Keratinocyte (primary cell): ENCODE results near the gene CFAP410. TPM values are rescaled to one million over a fixed set of nuclear protein-coding genes. Genes with fewer than 3 reads are reported as not detected.

Source experiments
- DNase-seq: peaks from one replicate; pipeline ENCODE4 v3.0.0-alpha.2; 2011; ENCODE audit warnings: low read depth, missing footprints, low spot score
- FAIRE-seq: peaks from 2 replicates; lab custom pipeline; 2011; peaks lifted over from hg19 to GRCh38; lab: Jason Lieb, UNC
- H2AFZ ChIP-seq: 2 replicates; pipeline ENCODE4 v1.6.0; 2012; ENCODE audit warnings: low read length, control low read depth, inconsistent platforms; ENCODE audit not compliant: control insufficient read depth
- H3K27ac ChIP-seq: 2 replicates; pipeline ENCODE4 v1.5.1; 2011; ENCODE audit warnings: low read length; ENCODE audit not compliant: control insufficient read depth, insufficient read depth
- H3K27me3 ChIP-seq: 3 replicates; pipeline ENCODE4 v1.6.0; 2011; ENCODE audit warnings: low read length; ENCODE audit not compliant: control insufficient read depth, insufficient read depth; ENCODE audit errors: extremely low read depth
- H3K36me3 ChIP-seq, 2 experiments: 2 replicates in 1 of 2; 3 replicates in 1 of 2; pipeline ENCODE4 v1.5.1; 2011; ENCODE audit warnings: low read length in 2 of 2, mild to moderate bottlenecking in 1 of 2; ENCODE audit not compliant: control insufficient read depth in 2 of 2, insufficient read depth in 2 of 2; ENCODE audit errors: extremely low read depth in 1 of 2
- H3K4me1 ChIP-seq: 3 replicates; pipeline ENCODE4 v1.5.1; 2011; ENCODE audit warnings: low read length; ENCODE audit not compliant: control insufficient read depth, insufficient read depth; ENCODE audit errors: extremely low read depth
- H3K4me2 ChIP-seq: 3 replicates; pipeline ENCODE4 v1.6.0; 2011; ENCODE audit warnings: low read depth, low read length; ENCODE audit not compliant: control insufficient read depth, insufficient read depth; ENCODE audit errors: extremely low read depth
- H3K4me3 ChIP-seq, 3 experiments: fragments of 200-600 bp in 1 of 3; sonication (generic) in 1 of 3; 2 replicates in 2 of 3; 3 replicates in 1 of 3; pipeline ENCODE4 v1.5.1; 2011 to 2016; ENCODE audit warnings: low read length in 3 of 3, mild to moderate bottlenecking in 3 of 3, control low read depth in 2 of 3, inconsistent platforms in 1 of 3, low read depth in 1 of 3, mixed read lengths in 1 of 3, mixed run types in 1 of 3, moderate library complexity in 1 of 3; ENCODE audit not compliant: control insufficient read depth in 2 of 3, insufficient read depth in 2 of 3; ENCODE audit errors: extremely low read depth in 1 of 3
- H3K79me2 ChIP-seq: 2 replicates; pipeline ENCODE4 v1.6.0; 2012; ENCODE audit warnings: low read length; ENCODE audit not compliant: control insufficient read depth, insufficient read depth
- H3K9ac ChIP-seq: 3 replicates; pipeline ENCODE4 v1.6.0; 2011; ENCODE audit warnings: low read length; ENCODE audit not compliant: control insufficient read depth, insufficient read depth; ENCODE audit errors: extremely low read depth
- H3K9me1 ChIP-seq: 3 replicates; pipeline ENCODE4 v1.6.0; 2011; ENCODE audit warnings: low read length; ENCODE audit not compliant: control insufficient read depth, insufficient read depth; ENCODE audit errors: extremely low read depth
- H3K9me3 ChIP-seq: 2 replicates; pipeline ENCODE4 v1.5.1; 2012; ENCODE audit warnings: low read depth, low read length; ENCODE audit not compliant: control insufficient read depth
- H4K20me1 ChIP-seq: 3 replicates; pipeline ENCODE4 v1.6.0; 2011; ENCODE audit warnings: low read length; ENCODE audit not compliant: control insufficient read depth, insufficient read depth; ENCODE audit errors: extremely low read depth
- EZH2 ChIP-seq: IDR thresholded peaks from one replicate; pipeline ENCODE4 v1.6.1; 2012; ENCODE audit warnings: inconsistent platforms, mild to moderate bottlenecking, low read length, moderate library complexity
- dilution Hi-C: fragments of 300-500 bp; cut with MboI; formaldehyde crosslinking; loops from one replicate; pipeline ENCODE4 v1.7.0; 2020; ENCODE audit warnings: low sequenced_read_pairs; ENCODE audit not compliant: extremely low pct_ligation_motif_present
- polyA plus RNA-seq, 5 experiments: library from polyadenylated mRNA; depleted of rRNA in 3 of 5; stranded (reverse) in 3 of 5; stranded (forward) in 1 of 5; unstranded in 1 of 5; fragments of >200 nt; gene quantifications; 1 replicate in 1 of 5; 2 replicates in 3 of 5; 3 replicates in 1 of 5; pipeline versions ENCODE4 v1.2.1 to v1.2.3, GENCODE V29; 2011 to 2012; ENCODE audit warnings: missing spikeins in 2 of 5, low read depth in 1 of 5, low replicate concordance in 1 of 5
- TF ChIP-seq, protein P1 (sequence below), 3 experiments: IDR thresholded peaks in 1 of 3; conservative IDR thresholded peaks in 1 of 3; optimal IDR thresholded peaks in 1 of 3; 2 replicates in 2 of 3; 3 replicates in 1 of 3; pipeline versions ENCODE3 to v1.5.1; 2011; ENCODE audit warnings: low read length in 3 of 3, mild to moderate bottlenecking in 3 of 3, moderate library complexity in 2 of 3, control low read depth in 1 of 3, inconsistent platforms in 1 of 3; ENCODE audit not compliant: insufficient read depth in 2 of 3; ENCODE audit errors: extremely low read depth in 1 of 3

The CFAP410 gene
- polyA plus RNA-seq, 1 donor (not counting 4 experiments of a cell fraction or from before 2014, with no cell fraction given), result 2.2 TPM

DNA sequence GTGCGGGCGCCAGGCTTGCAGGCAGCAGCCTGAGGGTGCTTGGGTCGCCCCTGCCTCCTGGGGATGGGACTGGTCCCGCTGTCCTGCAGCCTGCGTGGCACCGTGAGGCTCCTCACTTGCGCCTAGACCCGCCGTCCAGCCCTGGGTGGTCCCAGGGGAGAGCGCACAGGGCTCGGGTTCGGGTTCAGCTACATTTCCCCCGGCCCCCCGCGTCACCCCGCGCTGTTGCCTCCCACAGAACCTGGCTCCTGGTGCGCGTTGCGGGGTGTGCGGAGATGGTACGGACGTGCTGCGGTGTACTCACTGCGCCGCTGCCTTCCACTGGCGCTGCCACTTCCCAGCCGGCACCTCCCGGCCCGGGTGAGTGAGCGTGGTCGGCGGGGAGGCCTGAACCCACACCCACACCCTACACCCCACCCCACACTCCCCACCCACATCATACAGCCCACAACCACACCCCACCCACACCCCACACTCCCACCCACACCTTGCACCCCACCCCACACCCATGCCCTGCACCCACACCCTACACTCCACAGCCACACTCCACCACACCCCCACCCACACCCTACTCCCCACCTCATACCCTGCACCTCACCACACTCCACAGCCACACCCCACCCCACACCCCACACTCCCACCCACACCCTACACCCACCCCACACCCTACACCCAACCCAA lies 45.5 kb downstream of the CFAP410 start:
- Histone ChIP-seq H3K9me1 (no peaks in the 10 kb centered on the region), H3K9ac (no peak overlapping the region), H3K27me3 (peaks cover 19% of the 10 kb centered on the region), H3K9me3 (no peaks in the 10 kb centered on the region), H3K4me1 (no peaks in the 10 kb centered on the region), H2AFZ (no peak overlapping the region), H3K79me2 (no peaks in the 10 kb centered on the region), H3K36me3 (no peaks in the 10 kb centered on the region), H3K27ac (no peak overlapping the region), H3K4me2 (no peak overlapping the region), H4K20me1 (peaks cover 4% of the 10 kb centered on the region), H3K4me3 (no peak overlapping the region)
- dilution Hi-C loops, result no loop called here
- FAIRE-seq (no peak), DNase-seq (no peak)
- TF ChIP-seq EZH2, result no peak
- TF ChIP-seq, protein P1, sequence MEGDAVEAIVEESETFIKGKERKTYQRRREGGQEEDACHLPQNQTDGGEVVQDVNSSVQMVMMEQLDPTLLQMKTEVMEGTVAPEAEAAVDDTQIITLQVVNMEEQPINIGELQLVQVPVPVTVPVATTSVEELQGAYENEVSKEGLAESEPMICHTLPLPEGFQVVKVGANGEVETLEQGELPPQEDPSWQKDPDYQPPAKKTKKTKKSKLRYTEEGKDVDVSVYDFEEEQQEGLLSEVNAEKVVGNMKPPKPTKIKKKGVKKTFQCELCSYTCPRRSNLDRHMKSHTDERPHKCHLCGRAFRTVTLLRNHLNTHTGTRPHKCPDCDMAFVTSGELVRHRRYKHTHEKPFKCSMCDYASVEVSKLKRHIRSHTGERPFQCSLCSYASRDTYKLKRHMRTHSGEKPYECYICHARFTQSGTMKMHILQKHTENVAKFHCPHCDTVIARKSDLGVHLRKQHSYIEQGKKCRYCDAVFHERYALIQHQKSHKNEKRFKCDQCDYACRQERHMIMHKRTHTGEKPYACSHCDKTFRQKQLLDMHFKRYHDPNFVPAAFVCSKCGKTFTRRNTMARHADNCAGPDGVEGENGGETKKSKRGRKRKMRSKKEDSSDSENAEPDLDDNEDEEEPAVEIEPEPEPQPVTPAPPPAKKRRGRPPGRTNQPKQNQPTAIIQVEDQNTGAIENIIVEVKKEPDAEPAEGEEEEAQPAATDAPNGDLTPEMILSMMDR (optimal IDR thresholded peaks at IDR 0.05 in 1 of 3, IDR thresholded peaks at IDR 0.05 in 1 of 3, conservative IDR thresholded peaks at IDR 0.05 in 1 of 3; ENCODE audit: extremely low read depth in 1 of 3, insufficient read depth in 2 of 3, low read length in 3 of 3), result no peak

DNA sequence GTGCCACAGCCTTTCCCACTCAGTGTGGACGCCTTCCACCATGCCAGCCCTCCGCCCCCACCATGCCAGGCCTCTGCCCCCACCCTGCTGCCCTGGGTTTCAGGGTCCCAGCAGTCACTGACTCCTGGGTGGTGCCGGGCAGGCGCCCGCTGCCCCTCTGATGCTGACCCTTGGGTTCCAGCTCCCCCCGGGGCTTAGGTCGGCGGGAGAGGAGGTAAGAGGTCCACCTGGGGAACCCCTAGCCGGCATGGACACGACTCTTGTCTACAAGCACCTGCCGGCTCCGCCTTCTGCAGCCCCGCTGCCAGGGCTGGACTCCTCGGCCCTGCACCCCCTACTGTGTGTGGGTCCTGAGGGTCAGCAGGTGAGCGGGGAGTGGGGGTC lies 46.4 kb downstream of the CFAP410 start:
- dilution Hi-C loops, result no loop called here
- Histone ChIP-seq H3K27me3 (peaks cover 25% of the 10 kb centered on the region), H4K20me1 (peaks cover 7% of the 10 kb centered on the region)

More for the DNA sequence above, 46.4 kb downstream of the CFAP410 start:
- Histone ChIP-seq H3K9me1 (no peaks in the 10 kb centered on the region), H2AFZ (no peak overlapping the region), H3K4me2 (no peak overlapping the region), H3K9ac (no peak overlapping the region), H3K4me1 (no peaks in the 10 kb centered on the region), H3K36me3 (no peaks in the 10 kb centered on the region), H3K79me2 (no peaks in the 10 kb centered on the region), H3K27ac (no peak overlapping the region), H3K4me3 (no peak overlapping the region), H3K9me3 (no peaks in the 10 kb centered on the region)
- no peak for FAIRE-seq
- TF ChIP-seq EZH2, result no peak
- TF ChIP-seq, protein P1 (optimal IDR thresholded peaks at IDR 0.05 in 1 of 3, IDR thresholded peaks at IDR 0.05 in 1 of 3, conservative IDR thresholded peaks at IDR 0.05 in 1 of 3; ENCODE audit: extremely low read depth in 1 of 3, insufficient read depth in 2 of 3, low read length in 3 of 3), result no peak
- no peak for DNase-seq
